HEK293 (cell line): Measurements from ENCODE around the gene PBXIP1.

ENCODE experiments used
- CTCF ChIA-PET: fragments of 350-600 bp; formaldehyde crosslinking; extraction: SDS; loops from one replicate; lab custom pipeline; 2021; ENCODE audit warnings: antibody characterized with exemption; lab: Yijun Ruan, JAX
- POLR2A ChIA-PET: fragments of 300-600 bp; formaldehyde crosslinking; extraction: SDS; loops from one replicate; lab custom pipeline; 2020; ENCODE audit warnings: antibody characterized with exemption, inconsistent platforms; lab: Yijun Ruan, JAX
- H3K27ac ChIP-seq: fragments of 200-500 bp; sonication (Bioruptor generic); 2 replicates; pipeline ENCODE4 v1.5.1; 2014; ENCODE audit warnings: low read depth, low read length, control low read depth, inconsistent platforms; ENCODE audit errors: extremely low read depth
- H3K36me3 ChIP-seq, 2 experiments: fragments of 200-500 bp in 1 of 2; sonication (Bioruptor generic) in 1 of 2; 1 replicate in 1 of 2; 2 replicates in 1 of 2; pipeline ENCODE4 v1.5.1; 2014 to 2017; ENCODE audit warnings: inconsistent platforms in 2 of 2, low read length in 2 of 2; ENCODE audit not compliant: control insufficient read depth in 2 of 2, insufficient read depth in 1 of 2
- H3K4me1 ChIP-seq: fragments of 200-500 bp; sonication (Bioruptor generic); 2 replicates; pipeline ENCODE4 v1.5.1; 2014; ENCODE audit warnings: mild to moderate bottlenecking, low read length, inconsistent platforms; ENCODE audit not compliant: control insufficient read depth, insufficient read depth
- H3K4me3 ChIP-seq: 2 replicates; pipeline ENCODE4 v1.5.1; 2011; ENCODE audit warnings: low read depth, mild to moderate bottlenecking, control low read depth, low read length, moderate library complexity
- H3K9me3 ChIP-seq: fragments of 200-500 bp; sonication (Bioruptor generic); 2 replicates; pipeline ENCODE4 v1.5.1; 2014; ENCODE audit warnings: low read depth, low read length, inconsistent platforms; ENCODE audit not compliant: control insufficient read depth, insufficient read depth
- BCL11A ChIP-seq: fragments of 450-650 bp; formaldehyde crosslinking; IDR thresholded peaks from 2 replicates; pipeline ENCODE4 v1.5.1; 2016; ENCODE audit warnings: low read depth, missing biosample characterization, missing genetic modification characterization
- GLIS1 ChIP-seq: fragments of 450-650 bp; formaldehyde crosslinking; IDR thresholded peaks from 2 replicates; pipeline ENCODE4 v1.5.1; 2016; ENCODE audit warnings: missing biosample characterization, missing genetic modification characterization
- MZF1 ChIP-seq: fragments of 450-650 bp; formaldehyde crosslinking; IDR thresholded peaks from 2 replicates; pipeline ENCODE4 v1.5.1; 2017; ENCODE audit warnings: missing biosample characterization, missing genetic modification characterization, borderline replicate concordance
- WT1 ChIP-seq: fragments of 450-650 bp; formaldehyde crosslinking; IDR thresholded peaks from 2 replicates; pipeline ENCODE4 v1.5.1; 2016; ENCODE audit warnings: missing biosample characterization, missing genetic modification characterization
- ZBTB48 ChIP-seq: fragments of 450-650 bp; formaldehyde crosslinking; IDR thresholded peaks from 2 replicates; pipeline ENCODE4 v1.5.1; 2016; ENCODE audit warnings: missing biosample characterization, missing genetic modification characterization
- ZFP37 ChIP-seq: fragments of 450-650 bp; formaldehyde crosslinking; IDR thresholded peaks from 2 replicates; pipeline ENCODE4 v1.5.1; 2016; ENCODE audit warnings: missing biosample characterization, missing genetic modification characterization
- ZFP69B ChIP-seq: fragments of 450-650 bp; formaldehyde crosslinking; IDR thresholded peaks from 2 replicates; pipeline ENCODE4 v1.5.1; 2016; ENCODE audit warnings: missing biosample characterization, missing genetic modification characterization
- ZNF10 ChIP-seq: fragments of 450-650 bp; formaldehyde crosslinking; IDR thresholded peaks from 2 replicates; pipeline ENCODE4 v1.5.1; 2017; ENCODE audit warnings: missing biosample characterization, missing genetic modification characterization
- ZNF211 ChIP-seq: fragments of 450-650 bp; formaldehyde crosslinking; IDR thresholded peaks from 2 replicates; pipeline ENCODE4 v1.5.1; 2016; ENCODE audit warnings: low read depth, missing biosample characterization, missing genetic modification characterization
- ZNF223 ChIP-seq: fragments of 450-650 bp; formaldehyde crosslinking; IDR thresholded peaks from 2 replicates; pipeline ENCODE4 v1.5.1; 2016; ENCODE audit warnings: missing biosample characterization, missing genetic modification characterization
- ZNF335 ChIP-seq: fragments of 450-650 bp; formaldehyde crosslinking; conservative IDR thresholded peaks from 2 replicates; pipeline ENCODE4 v1.5.1; 2016; ENCODE audit warnings: missing biosample characterization, missing genetic modification characterization
- ZNF514 ChIP-seq: fragments of 450-650 bp; formaldehyde crosslinking; IDR thresholded peaks from 2 replicates; pipeline ENCODE4 v1.5.1; 2016; ENCODE audit warnings: missing biosample characterization, missing genetic modification characterization
- ZNF585B ChIP-seq: fragments of 450-650 bp; formaldehyde crosslinking; IDR thresholded peaks from 2 replicates; pipeline ENCODE4 v1.5.1; 2016; ENCODE audit warnings: missing biosample characterization, missing genetic modification characterization
- ZNF623 ChIP-seq: fragments of 450-650 bp; formaldehyde crosslinking; IDR thresholded peaks from 2 replicates; pipeline ENCODE4 v1.5.1; 2016; ENCODE audit warnings: missing biosample characterization, missing genetic modification characterization
- ZNF654 ChIP-seq: fragments of 450-650 bp; formaldehyde crosslinking; IDR thresholded peaks from 2 replicates; pipeline ENCODE4 v1.5.1; 2016; ENCODE audit warnings: low read depth, missing biosample characterization, missing genetic modification characterization
- ZNF76 ChIP-seq: fragments of 450-650 bp; formaldehyde crosslinking; IDR thresholded peaks from 2 replicates; pipeline ENCODE4; 2016; ENCODE audit warnings: low read depth, missing biosample characterization, missing genetic modification characterization, borderline replicate concordance
- TF ChIP-seq, protein P1 (sequence below): fragments of 450-650 bp; formaldehyde crosslinking; IDR thresholded peaks from 2 replicates; pipeline ENCODE4 v1.5.1; 2016; ENCODE audit warnings: missing biosample characterization, missing genetic modification characterization
- TF ChIP-seq, protein P2 (sequence below): fragments of 450-650 bp; formaldehyde crosslinking; IDR thresholded peaks from 2 replicates; pipeline ENCODE4 v1.5.1; 2017; ENCODE audit warnings: missing biosample characterization, missing genetic modification characterization
- TF ChIP-seq, protein P3 (sequence below): fragments of 450-650 bp; formaldehyde crosslinking; IDR thresholded peaks from 2 replicates; pipeline ENCODE4 v1.5.0; 2017; ENCODE audit warnings: missing biosample characterization, missing genetic modification characterization, borderline replicate concordance
- TF ChIP-seq, protein P4 (sequence below): fragments of 450-650 bp; formaldehyde crosslinking; IDR thresholded peaks from 2 replicates; pipeline ENCODE4 v1.5.1; 2016; ENCODE audit warnings: missing biosample characterization, missing genetic modification characterization, low read depth
- TF ChIP-seq, protein P5 (sequence below): fragments of 450-650 bp; formaldehyde crosslinking; IDR thresholded peaks from 2 replicates; pipeline ENCODE4 v1.5.1; 2016; ENCODE audit warnings: missing biosample characterization, missing genetic modification characterization

PBXIP1 gene

DNA sequence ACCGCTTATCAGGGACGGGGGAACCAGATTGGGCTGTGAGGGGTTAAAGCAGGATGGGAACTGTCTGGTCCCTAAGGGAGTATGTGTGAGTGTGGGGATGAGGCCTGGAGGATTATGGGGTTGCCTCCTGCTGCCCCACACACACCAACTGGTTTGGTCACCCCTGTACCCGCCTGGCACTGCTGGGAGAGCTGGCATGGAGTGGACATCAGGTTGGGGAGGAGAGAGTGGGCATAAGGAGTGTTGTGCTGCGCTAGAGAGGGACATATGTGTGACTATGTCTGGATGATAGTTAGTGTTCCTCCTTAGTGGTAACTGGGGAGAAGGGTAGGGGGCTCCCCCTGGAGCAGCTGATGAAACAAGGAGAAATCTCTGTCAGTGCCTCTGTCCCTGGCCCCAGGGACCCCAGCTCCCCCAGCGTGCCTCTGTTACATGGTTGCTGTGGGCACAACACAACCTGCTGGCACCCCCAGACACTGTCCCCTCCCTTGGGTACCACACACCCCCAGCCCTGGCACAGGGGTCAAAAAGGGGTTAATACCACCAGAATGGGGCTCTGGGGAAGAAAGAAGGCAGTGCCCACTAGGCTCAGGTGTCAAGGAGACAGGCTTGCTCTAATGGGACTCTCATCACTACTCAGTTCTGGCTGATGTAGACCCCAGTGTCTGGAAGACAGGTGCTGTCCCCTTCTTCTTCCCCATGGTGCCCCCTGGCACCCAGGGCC lies 48.6 kb upstream of the PBXIP1 start:
- H3K4me3 ChIP-seq: peak overlapping the region; percentile 50
- no peaks in the 10 kb centered on the region for H3K36me3 ChIP-seq
- H3K4me1 ChIP-seq: peaks cover 13% of the 10 kb centered on the region
- ChIA-PET POLR2A (interaction anchor here (0.9 to 2.1 kb wide), 4 partner anchors 8 to 43 kb away, joined by 3 to 9 read pairs (median 6); partner anchors contain the start of genes FLAD1 and PYGO2), CTCF (interaction anchor here (1.2 to 2.1 kb wide), 3 partner anchors 12 to 81 kb away, joined by 3 to 11 read pairs (median 5); partner anchors contain the start of gene ADAM15)
- peak overlapping the region; percentile 87; the same call in 1 of the 2 replicates for H3K27ac ChIP-seq
- no peaks in the 10 kb centered on the region for H3K9me3 ChIP-seq
- TF ChIP-seq ZNF585B (tag by site-specific recombination): no peak
- no peak for TF ChIP-seq GLIS1
- TF ChIP-seq ZNF623: no peak
- TF ChIP-seq WT1 (tag by site-specific recombination): peak; percentile 40; the same call in 1 of the 2 replicates
- TF ChIP-seq ZNF10 (tag by site-specific recombination): peak; percentile 83; the same call in 1 of the 2 replicates
- TF ChIP-seq ZNF223: no peak
- TF ChIP-seq, protein P1, sequence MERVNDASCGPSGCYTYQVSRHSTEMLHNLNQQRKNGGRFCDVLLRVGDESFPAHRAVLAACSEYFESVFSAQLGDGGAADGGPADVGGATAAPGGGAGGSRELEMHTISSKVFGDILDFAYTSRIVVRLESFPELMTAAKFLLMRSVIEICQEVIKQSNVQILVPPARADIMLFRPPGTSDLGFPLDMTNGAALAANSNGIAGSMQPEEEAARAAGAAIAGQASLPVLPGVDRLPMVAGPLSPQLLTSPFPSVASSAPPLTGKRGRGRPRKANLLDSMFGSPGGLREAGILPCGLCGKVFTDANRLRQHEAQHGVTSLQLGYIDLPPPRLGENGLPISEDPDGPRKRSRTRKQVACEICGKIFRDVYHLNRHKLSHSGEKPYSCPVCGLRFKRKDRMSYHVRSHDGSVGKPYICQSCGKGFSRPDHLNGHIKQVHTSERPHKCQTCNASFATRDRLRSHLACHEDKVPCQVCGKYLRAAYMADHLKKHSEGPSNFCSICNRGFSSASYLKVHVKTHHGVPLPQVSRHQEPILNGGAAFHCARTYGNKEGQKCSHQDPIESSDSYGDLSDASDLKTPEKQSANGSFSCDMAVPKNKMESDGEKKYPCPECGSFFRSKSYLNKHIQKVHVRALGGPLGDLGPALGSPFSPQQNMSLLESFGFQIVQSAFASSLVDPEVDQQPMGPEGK: peak; percentile 84
- TF ChIP-seq ZNF335: no peak; the same call in none of the 2 replicates
- TF ChIP-seq, protein P2, sequence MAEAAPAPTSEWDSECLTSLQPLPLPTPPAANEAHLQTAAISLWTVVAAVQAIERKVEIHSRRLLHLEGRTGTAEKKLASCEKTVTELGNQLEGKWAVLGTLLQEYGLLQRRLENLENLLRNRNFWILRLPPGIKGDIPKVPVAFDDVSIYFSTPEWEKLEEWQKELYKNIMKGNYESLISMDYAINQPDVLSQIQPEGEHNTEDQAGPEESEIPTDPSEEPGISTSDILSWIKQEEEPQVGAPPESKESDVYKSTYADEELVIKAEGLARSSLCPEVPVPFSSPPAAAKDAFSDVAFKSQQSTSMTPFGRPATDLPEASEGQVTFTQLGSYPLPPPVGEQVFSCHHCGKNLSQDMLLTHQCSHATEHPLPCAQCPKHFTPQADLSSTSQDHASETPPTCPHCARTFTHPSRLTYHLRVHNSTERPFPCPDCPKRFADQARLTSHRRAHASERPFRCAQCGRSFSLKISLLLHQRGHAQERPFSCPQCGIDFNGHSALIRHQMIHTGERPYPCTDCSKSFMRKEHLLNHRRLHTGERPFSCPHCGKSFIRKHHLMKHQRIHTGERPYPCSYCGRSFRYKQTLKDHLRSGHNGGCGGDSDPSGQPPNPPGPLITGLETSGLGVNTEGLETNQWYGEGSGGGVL (tag by site-specific recombination): peak; percentile 12; the same call in 1 of the 2 replicates
- TF ChIP-seq, protein P3, sequence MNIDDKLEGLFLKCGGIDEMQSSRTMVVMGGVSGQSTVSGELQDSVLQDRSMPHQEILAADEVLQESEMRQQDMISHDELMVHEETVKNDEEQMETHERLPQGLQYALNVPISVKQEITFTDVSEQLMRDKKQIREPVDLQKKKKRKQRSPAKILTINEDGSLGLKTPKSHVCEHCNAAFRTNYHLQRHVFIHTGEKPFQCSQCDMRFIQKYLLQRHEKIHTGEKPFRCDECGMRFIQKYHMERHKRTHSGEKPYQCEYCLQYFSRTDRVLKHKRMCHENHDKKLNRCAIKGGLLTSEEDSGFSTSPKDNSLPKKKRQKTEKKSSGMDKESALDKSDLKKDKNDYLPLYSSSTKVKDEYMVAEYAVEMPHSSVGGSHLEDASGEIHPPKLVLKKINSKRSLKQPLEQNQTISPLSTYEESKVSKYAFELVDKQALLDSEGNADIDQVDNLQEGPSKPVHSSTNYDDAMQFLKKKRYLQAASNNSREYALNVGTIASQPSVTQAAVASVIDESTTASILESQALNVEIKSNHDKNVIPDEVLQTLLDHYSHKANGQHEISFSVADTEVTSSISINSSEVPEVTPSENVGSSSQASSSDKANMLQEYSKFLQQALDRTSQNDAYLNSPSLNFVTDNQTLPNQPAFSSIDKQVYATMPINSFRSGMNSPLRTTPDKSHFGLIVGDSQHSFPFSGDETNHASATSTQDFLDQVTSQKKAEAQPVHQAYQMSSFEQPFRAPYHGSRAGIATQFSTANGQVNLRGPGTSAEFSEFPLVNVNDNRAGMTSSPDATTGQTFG (tag by site-specific recombination): no peak
- no peak for TF ChIP-seq ZNF514 (tag by site-specific recombination)
- no peak for TF ChIP-seq ZFP37 (tag by site-specific recombination)
- TF ChIP-seq ZNF654: no peak
- TF ChIP-seq, protein P4, sequence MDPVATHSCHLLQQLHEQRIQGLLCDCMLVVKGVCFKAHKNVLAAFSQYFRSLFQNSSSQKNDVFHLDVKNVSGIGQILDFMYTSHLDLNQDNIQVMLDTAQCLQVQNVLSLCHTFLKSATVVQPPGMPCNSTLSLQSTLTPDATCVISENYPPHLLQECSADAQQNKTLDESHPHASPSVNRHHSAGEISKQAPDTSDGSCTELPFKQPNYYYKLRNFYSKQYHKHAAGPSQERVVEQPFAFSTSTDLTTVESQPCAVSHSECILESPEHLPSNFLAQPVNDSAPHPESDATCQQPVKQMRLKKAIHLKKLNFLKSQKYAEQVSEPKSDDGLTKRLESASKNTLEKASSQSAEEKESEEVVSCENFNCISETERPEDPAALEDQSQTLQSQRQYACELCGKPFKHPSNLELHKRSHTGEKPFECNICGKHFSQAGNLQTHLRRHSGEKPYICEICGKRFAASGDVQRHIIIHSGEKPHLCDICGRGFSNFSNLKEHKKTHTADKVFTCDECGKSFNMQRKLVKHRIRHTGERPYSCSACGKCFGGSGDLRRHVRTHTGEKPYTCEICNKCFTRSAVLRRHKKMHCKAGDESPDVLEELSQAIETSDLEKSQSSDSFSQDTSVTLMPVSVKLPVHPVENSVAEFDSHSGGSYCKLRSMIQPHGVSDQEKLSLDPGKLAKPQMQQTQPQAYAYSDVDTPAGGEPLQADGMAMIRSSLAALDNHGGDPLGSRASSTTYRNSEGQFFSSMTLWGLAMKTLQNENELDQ (tag by site-specific recombination): no peak
- TF ChIP-seq ZNF76 (tag by site-specific recombination): peak; percentile 74; the same call in 1 of the 2 replicates
- no peak for TF ChIP-seq ZNF211 (tag by site-specific recombination)
- TF ChIP-seq, protein P5, sequence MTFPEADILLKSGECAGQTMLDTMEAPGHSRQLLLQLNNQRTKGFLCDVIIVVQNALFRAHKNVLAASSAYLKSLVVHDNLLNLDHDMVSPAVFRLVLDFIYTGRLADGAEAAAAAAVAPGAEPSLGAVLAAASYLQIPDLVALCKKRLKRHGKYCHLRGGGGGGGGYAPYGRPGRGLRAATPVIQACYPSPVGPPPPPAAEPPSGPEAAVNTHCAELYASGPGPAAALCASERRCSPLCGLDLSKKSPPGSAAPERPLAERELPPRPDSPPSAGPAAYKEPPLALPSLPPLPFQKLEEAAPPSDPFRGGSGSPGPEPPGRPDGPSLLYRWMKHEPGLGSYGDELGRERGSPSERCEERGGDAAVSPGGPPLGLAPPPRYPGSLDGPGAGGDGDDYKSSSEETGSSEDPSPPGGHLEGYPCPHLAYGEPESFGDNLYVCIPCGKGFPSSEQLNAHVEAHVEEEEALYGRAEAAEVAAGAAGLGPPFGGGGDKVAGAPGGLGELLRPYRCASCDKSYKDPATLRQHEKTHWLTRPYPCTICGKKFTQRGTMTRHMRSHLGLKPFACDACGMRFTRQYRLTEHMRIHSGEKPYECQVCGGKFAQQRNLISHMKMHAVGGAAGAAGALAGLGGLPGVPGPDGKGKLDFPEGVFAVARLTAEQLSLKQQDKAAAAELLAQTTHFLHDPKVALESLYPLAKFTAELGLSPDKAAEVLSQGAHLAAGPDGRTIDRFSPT (tag by site-specific recombination): peak; percentile 91
- no peak for TF ChIP-seq ZFP69B (tag by site-specific recombination)
- TF ChIP-seq BCL11A: 0 out of 2 replicates have a peak, but pooled peaks have one; percentile 32
- TF ChIP-seq ZBTB48 (tag by site-specific recombination): peak; percentile 99
- TF ChIP-seq MZF1 (tag by site-specific recombination): 0 out of 2 replicates have a peak, but pooled peaks have one; percentile 28
